HG03066 (cell line): ENCODE results near the gene KRT74.

Source experiments
- ATAC-seq: cut with Tn5 transposase; IDR thresholded peaks from one replicate; pipeline ENCODE4 v1.9.1; 2021; ENCODE audit warnings: low read depth; ENCODE audit not compliant: unreplicated experiment

KRT74 gene

GRCh38 chr12:52523824-52524223, 49.8 kb downstream of the KRT74 start:
- no peak for ATAC-seq

- no peak for ATAC-seq
These were observed 51.2 kb downstream of the KRT74 start for GRCh38 chr12:52522346-52523011.

- no peak for ATAC-seq
These were observed 51.9 kb downstream of the KRT74 start for GRCh38 chr12:52521568-52522266.

- no peak for ATAC-seq
These were observed 52.5 kb downstream of the KRT74 start for GRCh38 chr12:52521175-52521567.

GRCh38 chr12:52519826-52520662, 53.6 kb downstream of the KRT74 start, which contains the start of gene KRT5:
Gene KRT5 (minus strand): TSS chr12:52520394. CDS start chr12:52520296, 98 bp downstream.
- no peak for ATAC-seq

- ATAC-seq, result no peak
These were observed 54.3 kb downstream of the KRT74 start for GRCh38 chr12:52519387-52519703.

- no peak for ATAC-seq
These were observed 54.9 kb downstream of the KRT74 start for GRCh38 chr12:52518574-52519386.

- no peak for ATAC-seq
These were observed 55.8 kb downstream of the KRT74 start for GRCh38 chr12:52517888-52518287.

GRCh38 chr12:52517005-52517835, 56.4 kb downstream of the KRT74 start:
- no peak for ATAC-seq

GRCh38 chr12:52515927-52516831, 57.5 kb downstream of the KRT74 start:
- ATAC-seq, result no peak
